DOHH2 (cell line): ENCODE data around the gene TSPAN14.

Experiments
- H3F3A ChIP-seq: fragments of 200-600 bp; sonication (generic), shearing (Covaris generic); 2 replicates; pipeline ENCODE4 v1.6.0; 2016; ENCODE audit warnings: antibody characterized with exemption, mild to moderate bottlenecking; ENCODE audit not compliant: control insufficient read depth, insufficient read depth
- H3K27ac ChIP-seq: fragments of 200-600 bp; sonication (generic); 2 replicates; pipeline ENCODE4 v1.5.1; 2014; ENCODE audit warnings: low read depth, mild to moderate bottlenecking, low read length, moderate library complexity
- H3K27me3 ChIP-seq: fragments of 200-600 bp; sonication (generic); 2 replicates; pipeline ENCODE4 v1.6.1; 2014; ENCODE audit warnings: mild to moderate bottlenecking, low read length, mixed read lengths; ENCODE audit not compliant: control insufficient read depth
- H3K36me3 ChIP-seq: fragments of 200-600 bp; sonication (generic); 2 replicates; pipeline ENCODE4 v1.6.1; 2014; ENCODE audit warnings: mild to moderate bottlenecking, low read length, moderate library complexity, mixed read lengths; ENCODE audit not compliant: control insufficient read depth
- H3K4me1 ChIP-seq: fragments of 200-600 bp; sonication (generic); 2 replicates; pipeline ENCODE4 v1.6.1; 2014; ENCODE audit warnings: mild to moderate bottlenecking, low read length, mixed read lengths; ENCODE audit not compliant: control insufficient read depth
- H3K4me2 ChIP-seq: fragments of 200-600 bp; sonication (generic); 2 replicates; pipeline ENCODE4 v1.6.0; 2014; ENCODE audit warnings: mild to moderate bottlenecking, low read length, moderate library complexity
- H3K4me3 ChIP-seq: fragments of 200-600 bp; sonication (generic); 2 replicates; pipeline ENCODE4 v1.5.1; 2014; ENCODE audit warnings: mild to moderate bottlenecking, low read length, mixed read lengths
- H3K79me2 ChIP-seq: fragments of 200-600 bp; sonication (generic); 2 replicates; pipeline ENCODE4 v1.6.1; 2014; ENCODE audit warnings: mild to moderate bottlenecking, low read length, mixed read lengths; ENCODE audit not compliant: control insufficient read depth
- H3K9me2 ChIP-seq: fragments of 200-600 bp; sonication (generic); replicated peaks from 2 replicates; pipeline ENCODE4 v1.6.1; 2014; ENCODE audit warnings: mild to moderate bottlenecking, low read length, mixed read lengths; ENCODE audit not compliant: control insufficient read depth
- H3K9me3 ChIP-seq: fragments of 200-600 bp; sonication (generic); 2 replicates; pipeline ENCODE4 v1.6.1; 2014; ENCODE audit warnings: antibody characterized with exemption, low read length, mixed read lengths; ENCODE audit not compliant: control insufficient read depth, insufficient read depth
- H4K20me1 ChIP-seq: fragments of 200-600 bp; sonication (generic); 2 replicates; pipeline ENCODE4 v1.6.0; 2014; ENCODE audit warnings: low read depth, mild to moderate bottlenecking, antibody characterized with exemption, low read length, moderate library complexity; ENCODE audit not compliant: control insufficient read depth, insufficient read depth
- EZH2phosphoT487 ChIP-seq: fragments of 200-600 bp; sonication (generic); IDR thresholded peaks from 2 replicates; pipeline ENCODE4 v1.6.1; 2017; ENCODE audit warnings: borderline replicate concordance, mild to moderate bottlenecking, antibody characterized with exemption, low read length, moderate library complexity, mixed read lengths
- TF ChIP-seq, protein P1 (sequence below): fragments of 200-600 bp; sonication (generic); IDR thresholded peaks from one replicate; pipeline ENCODE4 v1.5.1; 2014; ENCODE audit warnings: antibody characterized with exemption, mild to moderate bottlenecking, low read depth, low read length; ENCODE audit not compliant: poor library complexity, severe bottlenecking

Gene TSPAN14

DNA sequence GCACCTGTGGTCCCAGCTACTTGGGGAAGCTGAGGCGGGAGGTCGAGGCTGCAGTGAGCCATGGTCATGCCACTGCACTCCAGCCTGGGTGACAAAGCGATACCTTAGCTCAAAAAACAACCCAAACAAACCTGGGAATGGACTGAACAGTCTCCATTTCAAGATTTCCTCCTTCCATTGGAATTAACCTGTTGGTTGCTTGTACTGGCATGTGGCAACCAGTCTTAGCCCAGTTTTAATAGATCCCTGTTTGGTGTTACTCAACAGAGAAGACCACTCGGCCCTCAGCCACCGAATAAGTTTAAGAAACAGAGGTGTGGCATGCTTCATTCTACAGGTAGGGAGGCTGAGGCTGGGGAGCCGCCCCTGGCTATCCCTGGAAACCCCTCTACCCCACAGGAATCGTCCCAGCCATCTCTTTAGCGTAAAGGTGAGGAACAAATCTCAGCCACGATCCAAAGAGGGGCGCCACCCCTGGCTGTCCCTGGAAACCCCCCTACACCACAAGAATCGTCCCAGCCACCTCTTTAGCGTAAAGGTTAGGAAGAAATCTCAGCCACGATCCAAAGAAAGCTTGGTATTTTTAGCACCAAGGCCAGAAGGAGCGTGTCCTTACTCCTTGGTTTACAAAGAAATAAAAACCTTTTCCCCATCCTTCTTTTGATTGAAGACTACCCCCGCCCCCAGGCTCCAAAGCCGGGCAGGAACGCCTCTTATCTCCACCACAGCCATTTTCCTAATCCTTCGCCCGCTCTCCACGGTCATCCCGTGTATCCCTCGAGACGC lies 861 bp upstream of the TSPAN14 start:
- H3K27ac ChIP-seq: no peak overlapping the region
- H3F3A ChIP-seq: peaks cover 8% of the 10 kb centered on the region
- peak overlapping the region; percentile 55 for H3K4me2 ChIP-seq
- no peaks in the 10 kb centered on the region for H3K27me3 ChIP-seq
- no peaks in the 10 kb centered on the region for H3K9me3 ChIP-seq
- TF ChIP-seq, protein P1, sequence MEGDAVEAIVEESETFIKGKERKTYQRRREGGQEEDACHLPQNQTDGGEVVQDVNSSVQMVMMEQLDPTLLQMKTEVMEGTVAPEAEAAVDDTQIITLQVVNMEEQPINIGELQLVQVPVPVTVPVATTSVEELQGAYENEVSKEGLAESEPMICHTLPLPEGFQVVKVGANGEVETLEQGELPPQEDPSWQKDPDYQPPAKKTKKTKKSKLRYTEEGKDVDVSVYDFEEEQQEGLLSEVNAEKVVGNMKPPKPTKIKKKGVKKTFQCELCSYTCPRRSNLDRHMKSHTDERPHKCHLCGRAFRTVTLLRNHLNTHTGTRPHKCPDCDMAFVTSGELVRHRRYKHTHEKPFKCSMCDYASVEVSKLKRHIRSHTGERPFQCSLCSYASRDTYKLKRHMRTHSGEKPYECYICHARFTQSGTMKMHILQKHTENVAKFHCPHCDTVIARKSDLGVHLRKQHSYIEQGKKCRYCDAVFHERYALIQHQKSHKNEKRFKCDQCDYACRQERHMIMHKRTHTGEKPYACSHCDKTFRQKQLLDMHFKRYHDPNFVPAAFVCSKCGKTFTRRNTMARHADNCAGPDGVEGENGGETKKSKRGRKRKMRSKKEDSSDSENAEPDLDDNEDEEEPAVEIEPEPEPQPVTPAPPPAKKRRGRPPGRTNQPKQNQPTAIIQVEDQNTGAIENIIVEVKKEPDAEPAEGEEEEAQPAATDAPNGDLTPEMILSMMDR: peak; percentile 27
- TF ChIP-seq EZH2phosphoT487: no peak
- H3K79me2 ChIP-seq: peaks cover 36% of the 10 kb centered on the region
- peaks cover 11% of the 10 kb centered on the region for H4K20me1 ChIP-seq
- H3K4me3 ChIP-seq: peak overlapping the region; percentile 63
- no peaks in the 10 kb centered on the region for H3K36me3 ChIP-seq
- no peaks in the 10 kb centered on the region for H3K9me2 ChIP-seq
- H3K4me1 ChIP-seq: peaks cover 38% of the 10 kb centered on the region

DNA sequence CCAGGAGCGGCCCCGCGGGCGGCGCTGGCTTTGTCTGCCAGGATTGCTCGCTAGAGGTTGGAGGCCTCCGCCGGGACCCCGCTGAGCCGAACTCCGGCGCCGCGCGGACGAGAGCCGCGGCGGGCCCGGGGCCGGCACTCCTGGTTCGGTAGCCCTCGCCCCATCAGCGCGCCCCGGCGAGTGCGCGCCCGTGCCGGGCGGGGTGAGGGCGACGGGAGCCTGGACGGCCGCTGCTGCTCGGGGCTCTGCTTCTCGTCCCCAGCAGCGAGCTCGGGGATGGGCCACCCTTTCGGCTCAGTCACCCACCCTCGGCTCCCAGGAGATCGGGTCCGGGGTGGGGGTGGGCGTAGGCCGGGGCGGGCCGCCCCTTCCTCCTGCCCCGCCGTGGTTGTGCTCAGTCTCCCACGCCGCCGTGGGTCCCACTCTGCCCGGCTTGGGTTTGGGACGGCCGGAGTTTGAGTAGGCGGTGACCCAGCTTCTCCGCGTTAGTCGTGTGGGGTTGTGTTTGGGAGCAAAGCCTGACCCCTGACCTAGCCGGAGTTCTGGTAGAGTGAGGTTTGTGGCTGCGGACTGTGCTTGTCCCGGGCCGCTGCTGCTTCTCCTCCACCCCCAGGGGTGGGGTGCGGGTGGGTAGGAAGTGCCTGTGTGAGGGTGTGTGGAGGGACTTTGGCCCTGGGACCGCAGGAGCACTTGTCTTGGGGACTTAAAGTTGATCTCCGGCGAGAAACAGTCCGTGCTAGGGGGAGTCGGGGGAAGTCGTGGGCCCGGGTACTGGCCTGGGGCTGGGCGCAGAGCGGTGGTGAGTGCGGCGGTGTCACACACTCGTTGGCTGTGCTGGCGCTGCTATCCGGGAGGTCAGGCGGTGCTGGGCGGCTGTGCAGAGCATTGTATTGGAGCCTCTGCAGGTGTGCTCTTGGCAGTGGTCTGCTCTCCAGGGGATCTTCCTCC lies 677 bp downstream of the TSPAN14 start:
- H3K9me3 ChIP-seq: no peaks in the 10 kb centered on the region
- H3K27ac ChIP-seq: peak overlapping the region; percentile 47
- no peaks in the 10 kb centered on the region for H3K9me2 ChIP-seq
- peak overlapping the region; percentile 79 for H3K4me3 ChIP-seq
- H3K4me2 ChIP-seq: peak overlapping the region; percentile 92
- H3K27me3 ChIP-seq: no peaks in the 10 kb centered on the region
- H3F3A ChIP-seq: peaks cover 8% of the 10 kb centered on the region
- peaks cover 11% of the 10 kb centered on the region for H4K20me1 ChIP-seq
- H3K4me1 ChIP-seq: peaks cover 54% of the 10 kb centered on the region
- TF ChIP-seq, protein P1: no peak
- no peak for TF ChIP-seq EZH2phosphoT487
- H3K36me3 ChIP-seq: no peaks in the 10 kb centered on the region
- H3K79me2 ChIP-seq: peaks cover 52% of the 10 kb centered on the region

DNA sequence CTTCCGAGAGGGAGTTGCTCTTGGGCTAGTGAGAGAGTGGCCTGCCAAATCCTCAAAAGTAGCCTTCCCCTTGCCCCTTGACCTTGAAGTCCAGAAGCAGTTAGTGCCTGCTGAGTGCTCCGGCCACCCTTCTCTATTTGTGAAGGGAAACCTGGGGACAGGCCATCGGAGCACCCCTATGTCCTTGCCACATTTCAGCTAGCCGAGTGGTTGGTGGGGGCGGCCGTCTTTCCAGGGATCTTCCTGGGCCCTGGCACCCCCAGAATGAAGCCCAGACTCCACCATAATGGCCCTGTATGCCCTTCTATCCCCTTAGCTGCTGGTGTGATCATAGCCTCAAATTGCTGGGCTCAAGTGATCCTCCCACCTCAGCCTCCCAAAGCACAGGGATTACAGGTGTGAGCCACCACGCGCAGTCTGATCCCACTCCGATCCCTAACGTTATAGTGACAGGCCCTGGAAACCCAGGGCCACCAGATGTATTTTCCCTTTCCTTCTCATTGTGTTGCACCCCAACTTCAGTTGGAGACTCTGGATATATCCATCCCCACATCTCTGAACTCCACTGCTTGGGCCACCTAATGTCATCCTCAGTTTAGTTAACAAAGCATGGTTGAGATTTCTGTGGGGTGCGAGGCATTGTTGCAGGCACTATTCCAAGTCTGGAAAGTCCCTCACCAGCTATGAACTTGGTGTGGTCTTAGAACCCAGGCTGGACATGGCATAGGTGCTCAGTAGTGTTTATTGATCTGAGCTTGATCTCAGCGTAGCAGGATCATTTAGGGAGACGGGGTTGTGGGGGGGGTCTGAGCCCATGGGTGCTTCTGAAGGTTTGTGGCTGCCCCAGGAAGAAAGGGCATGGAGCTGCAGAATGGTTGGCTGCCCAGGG lies 1.6 kb downstream of the TSPAN14 start:
- Histone ChIP-seq H3K79me2 (peaks cover 61% of the 10 kb centered on the region), H3K9me2 (no peaks in the 10 kb centered on the region), H3K4me2 (peak overlapping the region; percentile 92), H3K4me1 (peaks cover 63% of the 10 kb centered on the region), H3K9me3 (no peaks in the 10 kb centered on the region), H3K27ac (no peak overlapping the region), H4K20me1 (peaks cover 11% of the 10 kb centered on the region), H3F3A (peaks cover 8% of the 10 kb centered on the region), H3K27me3 (no peaks in the 10 kb centered on the region), H3K36me3 (no peaks in the 10 kb centered on the region), H3K4me3 (peak overlapping the region; percentile 79)
- TF ChIP-seq EZH2phosphoT487: no peak
- TF ChIP-seq, protein P1: no peak
